HepG2 (cell line): ENCODE results near the gene MYO1C. TPM values are rescaled to one million over a fixed set of nuclear protein-coding genes. Genes with fewer than 3 reads are reported as not detected.

ENCODE experiments used
- KDM5B ChIP-seq: sonication (generic); formaldehyde crosslinking; IDR thresholded peaks from 2 replicates; pipeline ENCODE4 v1.4.0; 2020; ENCODE audit warnings: missing genetic modification reagents, mild to moderate bottlenecking, borderline replicate concordance
- NRL ChIP-seq: sonication (generic); formaldehyde crosslinking; IDR thresholded peaks from 2 replicates; pipeline ENCODE4 v1.5.0; 2020; ENCODE audit warnings: missing genetic modification reagents, mild to moderate bottlenecking, moderate library complexity, borderline replicate concordance
- SP4 ChIP-seq: sonication (generic); formaldehyde crosslinking; IDR thresholded peaks from 2 replicates; pipeline ENCODE4 v1.8.1; 2023; ENCODE audit warnings: mild to moderate bottlenecking, missing genetic modification reagents
- SPEN ChIP-seq: sonication (generic); formaldehyde crosslinking; IDR thresholded peaks from 2 replicates; pipeline ENCODE4 v1.5.1; 2020; ENCODE audit warnings: low read depth, mild to moderate bottlenecking, missing genetic modification reagents
- ZC3H13 ChIP-seq: sonication (generic); formaldehyde crosslinking; IDR thresholded peaks from 2 replicates; pipeline ENCODE4 v1.8.1; 2023; ENCODE audit warnings: mild to moderate bottlenecking, missing genetic modification reagents, moderate library complexity
- ZFY ChIP-seq: sonication (generic); formaldehyde crosslinking; IDR thresholded peaks from 2 replicates; pipeline ENCODE4 v1.4.0; 2020; ENCODE audit warnings: missing genetic modification reagents
- ZNF75D ChIP-seq: sonication (generic); formaldehyde crosslinking; IDR thresholded peaks from 2 replicates; pipeline ENCODE4 v1.8.1; 2023; ENCODE audit warnings: missing genetic modification reagents, mild to moderate bottlenecking, borderline replicate concordance
- polyA plus RNA-seq, 8 experiments: library from polyadenylated mRNA; depleted of rRNA in 3 of 8; stranded (reverse) in 7 of 8; unstranded in 1 of 8; fragments of >200 nt; fragmentation: Illumina TruSeq in 4 of 8; extraction: Trizol in 4 of 8; gene quantifications; 2 replicates each; pipeline versions ENCODE4 v1.2.1 to v1.2.3, GENCODE V29; 2011 to 2016; ENCODE audit warnings: low read depth in 4 of 8, missing spikeins in 1 of 8, mixed read lengths in 1 of 8; ENCODE audit not compliant: insufficient read depth in 1 of 8
- total RNA-seq, 5 experiments: library from RNA; depleted of rRNA; stranded (reverse); fragments of >200 nt; fragmentation: Illumina TruSeq; extraction: Trizol; gene quantifications; 2 replicates each; pipeline ENCODE4 v1.2.3, GENCODE V29; 2016; ENCODE audit warnings: low read depth in 1 of 5
- TF ChIP-seq, protein P1 (sequence below): sonication (generic); formaldehyde crosslinking; IDR thresholded peaks from 2 replicates; pipeline ENCODE4 v1.5.1; 2020; ENCODE audit warnings: mild to moderate bottlenecking, missing genetic modification reagents
- TF ChIP-seq, protein P2 (sequence below): sonication (generic); formaldehyde crosslinking; IDR thresholded peaks from 2 replicates; pipeline ENCODE4 v1.4.0; 2020; ENCODE audit warnings: missing genetic modification reagents
- TF ChIP-seq, protein P3 (sequence below): sonication (generic); formaldehyde crosslinking; IDR thresholded peaks from 2 replicates; pipeline ENCODE4 v1.4.0; 2020; ENCODE audit warnings: missing genetic modification reagents
- TF ChIP-seq, protein P4 (sequence below): sonication (generic); formaldehyde crosslinking; IDR thresholded peaks from 2 replicates; pipeline ENCODE4 v1.8.1; 2022; ENCODE audit warnings: mild to moderate bottlenecking, missing genetic modification reagents
- TF ChIP-seq, protein P5 (sequence below): IDR thresholded peaks from 2 replicates; pipeline ENCODE4 v1.6.1; 2012; ENCODE audit warnings: inconsistent platforms
- TF ChIP-seq, protein P6 (sequence below): fragments of 450-650 bp; IDR thresholded peaks from 2 replicates; pipeline ENCODE4 v1.6.1; 2016

Gene MYO1C
- total and polyA plus RNA-seq, 2 of the 13 experiments (the other 11 are each of a cell fraction or from before 2014, with no cell fraction given), result 22.7 to 40.8 TPM

DNA sequence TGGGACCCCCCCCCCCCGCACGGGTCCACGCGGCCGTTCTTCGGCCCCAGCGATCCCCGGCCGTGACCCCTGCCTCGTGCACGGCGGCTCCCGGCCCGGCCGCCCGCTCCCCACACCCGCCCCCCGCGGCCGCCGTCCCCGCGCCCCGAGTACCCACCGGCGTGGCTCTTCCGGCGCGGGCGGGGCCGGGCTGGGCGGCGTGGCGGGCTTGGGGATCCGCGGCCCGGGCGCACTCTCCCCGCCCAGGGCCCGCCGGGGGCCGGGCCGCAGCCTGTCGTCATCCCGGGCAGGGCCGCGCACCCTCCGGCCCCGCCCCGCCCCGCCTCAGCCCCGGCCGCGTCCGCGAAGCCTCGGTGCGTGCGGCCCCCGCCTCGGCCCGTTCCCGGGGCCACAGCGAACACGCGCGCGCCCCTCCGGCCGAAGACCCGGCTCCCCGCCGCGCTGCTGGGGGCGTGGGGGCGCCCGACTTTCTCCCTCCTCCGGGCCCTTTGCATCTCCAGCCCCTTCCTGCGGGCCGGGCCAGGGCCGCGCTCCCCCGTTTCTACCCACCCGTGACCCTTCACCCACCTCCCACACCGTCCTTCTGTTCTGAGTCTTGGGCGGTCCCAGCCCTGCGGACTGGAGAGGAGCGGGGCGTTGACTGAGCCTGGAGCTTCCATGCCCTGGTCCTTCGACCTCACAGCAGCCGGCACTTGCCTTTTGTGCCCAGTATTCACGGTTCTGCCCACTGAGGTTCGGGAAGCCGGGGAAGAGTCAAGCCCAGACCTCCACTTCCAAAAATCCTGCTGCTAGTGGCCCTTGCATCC lies 840 bp downstream of the MYO1C start (continued):
- TF ChIP-seq SPEN (CRISPR knock-in tag) (no peak; the same call in 1 of the 2 replicates), ZNF75D (CRISPR knock-in tag) (no peak), ZFY (CRISPR knock-in tag) (peak; percentile 11; the same call in 1 of the 2 replicates), NRL (CRISPR knock-in tag) (peak; percentile 89), KDM5B (CRISPR knock-in tag) (peak; percentile 13; the same call in 1 of the 2 replicates), SP4 (CRISPR knock-in tag) (no peak), ZC3H13 (peak; percentile 28; the same call in 1 of the 2 replicates)
- TF ChIP-seq, protein P1, sequence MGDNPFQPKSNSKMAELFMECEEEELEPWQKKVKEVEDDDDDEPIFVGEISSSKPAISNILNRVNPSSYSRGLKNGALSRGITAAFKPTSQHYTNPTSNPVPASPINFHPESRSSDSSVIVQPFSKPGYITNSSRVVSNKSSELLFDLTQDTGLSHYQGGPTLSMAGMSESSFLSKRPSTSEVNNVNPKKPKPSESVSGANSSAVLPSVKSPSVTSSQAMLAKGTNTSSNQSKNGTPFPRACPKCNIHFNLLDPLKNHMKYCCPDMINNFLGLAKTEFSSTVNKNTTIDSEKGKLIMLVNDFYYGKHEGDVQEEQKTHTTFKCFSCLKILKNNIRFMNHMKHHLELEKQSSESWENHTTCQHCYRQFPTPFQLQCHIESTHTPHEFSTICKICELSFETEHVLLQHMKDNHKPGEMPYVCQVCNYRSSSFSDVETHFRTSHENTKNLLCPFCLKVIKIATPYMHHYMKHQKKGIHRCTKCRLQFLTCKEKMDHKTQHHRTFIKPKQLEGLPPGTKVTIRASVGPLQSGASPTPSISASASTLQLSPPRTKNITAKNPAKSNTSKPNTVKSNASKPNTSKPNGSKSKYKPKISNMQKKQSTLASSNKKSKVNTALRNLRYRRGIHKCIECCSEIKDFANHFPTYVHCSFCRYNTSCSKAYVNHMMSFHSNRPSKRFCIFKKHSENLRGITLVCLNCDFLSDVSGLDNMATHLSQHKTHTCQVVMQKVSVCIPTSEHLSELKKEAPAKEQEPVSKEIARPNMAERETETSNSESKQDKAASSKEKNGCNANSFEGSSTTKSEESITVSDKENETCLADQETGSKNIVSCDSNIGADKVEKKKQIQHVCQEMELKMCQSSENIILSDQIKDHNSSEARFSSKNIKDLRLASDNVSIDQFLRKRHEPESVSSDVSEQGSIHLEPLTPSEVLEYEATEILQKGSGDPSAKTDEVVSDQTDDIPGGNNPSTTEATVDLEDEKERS, result 0 out of 2 replicates have a peak, but pooled peaks have one; percentile 35
- TF ChIP-seq, protein P2, sequence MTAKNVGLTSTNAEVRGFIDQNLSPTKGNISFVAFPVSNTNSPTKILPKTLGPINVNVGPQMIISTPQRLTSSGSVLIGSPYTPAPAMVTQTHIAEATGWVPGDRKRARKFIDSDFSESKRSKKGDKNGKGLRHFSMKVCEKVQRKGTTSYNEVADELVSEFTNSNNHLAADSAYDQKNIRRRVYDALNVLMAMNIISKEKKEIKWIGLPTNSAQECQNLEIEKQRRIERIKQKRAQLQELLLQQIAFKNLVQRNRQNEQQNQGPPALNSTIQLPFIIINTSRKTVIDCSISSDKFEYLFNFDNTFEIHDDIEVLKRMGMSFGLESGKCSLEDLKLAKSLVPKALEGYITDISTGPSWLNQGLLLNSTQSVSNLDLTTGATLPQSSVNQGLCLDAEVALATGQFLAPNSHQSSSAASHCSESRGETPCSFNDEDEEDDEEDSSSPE (CRISPR knock-in tag), result no peak
- TF ChIP-seq, protein P3, sequence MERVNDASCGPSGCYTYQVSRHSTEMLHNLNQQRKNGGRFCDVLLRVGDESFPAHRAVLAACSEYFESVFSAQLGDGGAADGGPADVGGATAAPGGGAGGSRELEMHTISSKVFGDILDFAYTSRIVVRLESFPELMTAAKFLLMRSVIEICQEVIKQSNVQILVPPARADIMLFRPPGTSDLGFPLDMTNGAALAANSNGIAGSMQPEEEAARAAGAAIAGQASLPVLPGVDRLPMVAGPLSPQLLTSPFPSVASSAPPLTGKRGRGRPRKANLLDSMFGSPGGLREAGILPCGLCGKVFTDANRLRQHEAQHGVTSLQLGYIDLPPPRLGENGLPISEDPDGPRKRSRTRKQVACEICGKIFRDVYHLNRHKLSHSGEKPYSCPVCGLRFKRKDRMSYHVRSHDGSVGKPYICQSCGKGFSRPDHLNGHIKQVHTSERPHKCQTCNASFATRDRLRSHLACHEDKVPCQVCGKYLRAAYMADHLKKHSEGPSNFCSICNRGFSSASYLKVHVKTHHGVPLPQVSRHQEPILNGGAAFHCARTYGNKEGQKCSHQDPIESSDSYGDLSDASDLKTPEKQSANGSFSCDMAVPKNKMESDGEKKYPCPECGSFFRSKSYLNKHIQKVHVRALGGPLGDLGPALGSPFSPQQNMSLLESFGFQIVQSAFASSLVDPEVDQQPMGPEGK (CRISPR knock-in tag), result no peak
- TF ChIP-seq, protein P4, sequence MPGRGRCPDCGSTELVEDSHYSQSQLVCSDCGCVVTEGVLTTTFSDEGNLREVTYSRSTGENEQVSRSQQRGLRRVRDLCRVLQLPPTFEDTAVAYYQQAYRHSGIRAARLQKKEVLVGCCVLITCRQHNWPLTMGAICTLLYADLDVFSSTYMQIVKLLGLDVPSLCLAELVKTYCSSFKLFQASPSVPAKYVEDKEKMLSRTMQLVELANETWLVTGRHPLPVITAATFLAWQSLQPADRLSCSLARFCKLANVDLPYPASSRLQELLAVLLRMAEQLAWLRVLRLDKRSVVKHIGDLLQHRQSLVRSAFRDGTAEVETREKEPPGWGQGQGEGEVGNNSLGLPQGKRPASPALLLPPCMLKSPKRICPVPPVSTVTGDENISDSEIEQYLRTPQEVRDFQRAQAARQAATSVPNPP, result no peak
- TF ChIP-seq, protein P5, sequence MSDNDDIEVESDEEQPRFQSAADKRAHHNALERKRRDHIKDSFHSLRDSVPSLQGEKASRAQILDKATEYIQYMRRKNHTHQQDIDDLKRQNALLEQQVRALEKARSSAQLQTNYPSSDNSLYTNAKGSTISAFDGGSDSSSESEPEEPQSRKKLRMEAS, result peak; percentile 38; the same call in 1 of the 2 replicates
- TF ChIP-seq, protein P6, sequence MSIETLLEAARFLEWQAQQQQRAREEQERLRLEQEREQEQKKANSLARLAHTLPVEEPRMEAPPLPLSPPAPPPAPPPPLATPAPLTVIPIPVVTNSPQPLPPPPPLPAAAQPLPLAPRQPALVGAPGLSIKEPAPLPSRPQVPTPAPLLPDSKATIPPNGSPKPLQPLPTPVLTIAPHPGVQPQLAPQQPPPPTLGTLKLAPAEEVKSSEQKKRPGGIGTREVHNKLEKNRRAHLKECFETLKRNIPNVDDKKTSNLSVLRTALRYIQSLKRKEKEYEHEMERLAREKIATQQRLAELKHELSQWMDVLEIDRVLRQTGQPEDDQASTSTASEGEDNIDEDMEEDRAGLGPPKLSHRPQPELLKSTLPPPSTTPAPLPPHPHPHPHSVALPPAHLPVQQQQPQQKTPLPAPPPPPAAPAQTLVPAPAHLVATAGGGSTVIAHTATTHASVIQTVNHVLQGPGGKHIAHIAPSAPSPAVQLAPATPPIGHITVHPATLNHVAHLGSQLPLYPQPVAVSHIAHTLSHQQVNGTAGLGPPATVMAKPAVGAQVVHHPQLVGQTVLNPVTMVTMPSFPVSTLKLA, result no peak
